SHP77 (cell line): ENCODE results near the gene XRCC3.
"Not testable (repeated sequence)": the region's sequence is repeated elsewhere in the genome, so short reads cannot be mapped to it uniquely, and the experiment has no call there.

ENCODE experiments used
- DNase-seq, 2 experiments: peaks; one replicate each; lab custom pipeline; 2025; lab: John Stamatoyannopoulos, UW

XRCC3 gene

GRCh38 chr14:103693515-103693914 is 21.7 kb downstream of the XRCC3 start:
- DNase-seq, result no peak

DNA sequence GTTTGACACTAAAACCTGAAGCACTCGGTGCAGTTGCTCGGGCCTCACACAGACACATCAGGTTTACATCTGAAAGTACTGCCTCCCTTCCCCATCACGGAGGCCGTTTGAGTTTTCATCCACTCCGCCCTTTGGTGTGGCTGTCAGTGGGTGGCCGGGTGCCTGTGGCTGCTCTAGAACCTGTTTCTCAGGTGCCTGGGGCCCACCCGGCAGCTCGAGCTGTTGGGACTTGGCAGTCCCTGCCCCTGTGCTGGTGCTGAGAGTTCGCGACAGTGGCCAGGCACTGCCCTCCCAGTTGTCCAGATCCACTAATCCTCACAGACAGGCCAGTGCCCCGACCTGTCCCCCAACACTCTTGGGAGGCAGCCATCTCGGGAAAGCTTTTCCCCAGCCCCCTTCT is 22.4 kb downstream of the XRCC3 start:
- DNase-seq, result no peak

GRCh38 chr14:103692159-103692558 is 23.1 kb downstream of the XRCC3 start:
- no peak for DNase-seq

- not testable (repeated sequence) for DNase-seq
Measured at GRCh38 chr14:103691655-103692054, 23.6 kb downstream of the XRCC3 start.

DNA sequence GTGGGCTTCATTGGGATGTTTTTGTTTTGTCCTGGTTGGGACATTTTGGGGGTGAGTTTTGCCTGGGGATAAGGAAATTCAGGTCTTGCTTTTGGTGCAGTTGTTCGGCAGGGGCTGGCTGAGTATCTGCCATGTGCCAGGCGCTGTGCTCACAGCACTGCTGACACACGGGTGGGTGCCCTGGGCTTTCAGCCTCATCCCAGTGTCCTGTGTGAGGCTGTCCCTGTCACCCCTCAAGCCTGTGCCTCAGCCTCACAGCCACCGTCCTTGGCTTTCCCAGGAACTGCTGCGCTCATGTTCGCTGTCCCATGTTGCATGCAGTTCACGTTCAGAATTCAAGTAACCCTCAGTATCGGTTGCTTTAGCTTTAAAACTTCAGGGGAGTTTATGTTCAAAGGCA is 24.9 kb downstream of the XRCC3 start:
- DNase-seq, result no peak

DNA sequence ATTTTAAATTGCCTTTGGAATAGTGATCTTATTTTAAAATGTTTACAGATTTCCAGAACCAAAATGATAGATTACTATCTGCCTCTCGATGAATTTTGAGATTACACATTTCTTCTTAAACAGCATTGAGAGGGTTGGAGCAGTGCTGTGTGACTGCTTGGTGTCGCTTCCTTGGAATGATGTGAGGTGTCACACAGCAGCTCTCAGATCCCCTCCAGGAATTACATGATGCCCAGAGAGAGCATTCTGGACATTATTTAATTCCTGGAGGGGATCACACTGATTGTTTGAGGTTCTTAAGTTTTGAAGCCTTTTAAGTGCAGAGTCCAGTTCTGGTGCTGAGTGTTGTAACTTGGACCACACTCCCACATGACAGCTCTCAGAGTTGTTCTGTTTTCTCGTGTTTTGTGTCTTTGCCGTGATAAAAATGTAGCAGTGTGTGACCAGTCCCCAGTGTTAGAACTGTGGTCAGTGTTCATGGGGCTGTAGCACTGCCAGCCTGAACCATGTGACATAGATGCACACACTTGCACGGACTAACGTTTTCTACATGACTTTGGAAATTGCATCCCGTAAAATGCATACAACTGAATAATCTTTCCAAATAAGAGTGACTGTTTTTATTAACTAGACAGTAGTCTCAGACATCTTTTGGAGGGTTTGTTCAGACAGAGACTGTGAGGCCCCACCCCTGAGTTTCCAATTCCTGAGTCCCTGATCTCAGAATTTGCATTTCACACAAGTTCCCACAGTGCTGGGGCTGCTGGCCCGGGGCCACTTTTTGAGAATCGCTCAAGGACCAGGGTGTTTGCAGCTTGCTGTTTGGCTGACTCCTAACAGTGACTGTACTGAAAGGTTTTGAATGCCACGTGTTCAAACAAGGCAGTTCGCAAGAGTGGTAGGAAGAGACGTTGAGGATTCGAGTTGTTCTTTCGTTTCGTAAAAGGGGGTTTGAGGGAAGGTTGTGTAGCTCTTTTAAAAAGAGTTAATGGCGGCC is 26.0 kb downstream of the XRCC3 start:
- no peak for DNase-seq

DNA sequence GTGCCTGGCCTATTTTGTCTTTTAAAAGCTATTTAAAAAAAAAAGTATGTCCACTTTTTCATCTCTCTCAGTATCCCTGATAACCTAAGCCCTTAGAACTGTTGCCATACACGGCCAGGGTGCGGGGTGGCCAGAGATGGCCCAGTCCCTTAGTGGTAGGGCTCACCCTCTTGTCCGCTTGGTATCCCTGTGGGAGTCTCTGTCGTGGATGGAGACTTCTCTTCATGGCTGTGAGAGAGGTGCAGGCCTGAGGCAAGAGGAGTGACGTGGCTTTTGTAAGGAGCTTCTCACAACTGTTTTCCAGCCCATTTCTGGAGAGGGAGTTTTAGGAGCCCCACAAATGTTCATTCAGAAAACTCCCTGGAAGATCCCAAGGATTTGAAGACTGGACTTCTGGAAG is 26.8 kb downstream of the XRCC3 start:
- DNase-seq, result no peak

- no peak for DNase-seq
Measured at GRCh38 chr14:103687712-103688111, 27.5 kb downstream of the XRCC3 start.

- no peak for DNase-seq
Measured at GRCh38 chr14:103686831-103687485, 28.3 kb downstream of the XRCC3 start.

- no peak for DNase-seq
Measured at GRCh38 chr14:103685276-103686211, 29.7 kb downstream of the XRCC3 start.

GRCh38 chr14:103684871-103685270 is 30.4 kb downstream of the XRCC3 start:
- DNase-seq, result no peak

GRCh38 chr14:103684471-103684870 is 30.8 kb downstream of the XRCC3 start:
- DNase-seq, result no peak

- DNase-seq, result no peak
Measured at GRCh38 chr14:103683139-103683538, 32.1 kb downstream of the XRCC3 start.

- DNase-seq, result no peak
Measured at GRCh38 chr14:103680491-103681231, 34.6 kb downstream of the XRCC3 start.

DNA sequence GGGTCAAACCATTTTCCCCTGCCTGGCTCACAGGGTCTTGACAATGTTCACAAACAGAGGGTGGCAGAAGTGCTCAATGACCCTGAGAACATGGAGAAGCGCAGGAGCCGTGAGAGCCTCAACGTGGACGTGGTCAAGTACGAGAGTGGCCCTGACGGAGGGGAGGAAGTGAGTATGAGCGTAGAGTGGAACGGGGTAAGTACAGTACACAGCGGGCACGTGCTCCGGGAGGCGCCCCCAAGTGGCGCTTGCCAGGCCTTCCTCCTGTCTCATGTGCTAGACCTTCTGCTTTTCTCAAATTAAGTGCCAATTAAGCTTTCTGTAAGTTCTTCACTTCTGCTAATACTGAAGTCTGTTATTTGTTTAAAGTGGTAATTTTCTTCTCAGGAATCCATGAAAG is 35.9 kb downstream of the XRCC3 start:
- peak; percentile 26 to 37 for DNase-seq

DNA sequence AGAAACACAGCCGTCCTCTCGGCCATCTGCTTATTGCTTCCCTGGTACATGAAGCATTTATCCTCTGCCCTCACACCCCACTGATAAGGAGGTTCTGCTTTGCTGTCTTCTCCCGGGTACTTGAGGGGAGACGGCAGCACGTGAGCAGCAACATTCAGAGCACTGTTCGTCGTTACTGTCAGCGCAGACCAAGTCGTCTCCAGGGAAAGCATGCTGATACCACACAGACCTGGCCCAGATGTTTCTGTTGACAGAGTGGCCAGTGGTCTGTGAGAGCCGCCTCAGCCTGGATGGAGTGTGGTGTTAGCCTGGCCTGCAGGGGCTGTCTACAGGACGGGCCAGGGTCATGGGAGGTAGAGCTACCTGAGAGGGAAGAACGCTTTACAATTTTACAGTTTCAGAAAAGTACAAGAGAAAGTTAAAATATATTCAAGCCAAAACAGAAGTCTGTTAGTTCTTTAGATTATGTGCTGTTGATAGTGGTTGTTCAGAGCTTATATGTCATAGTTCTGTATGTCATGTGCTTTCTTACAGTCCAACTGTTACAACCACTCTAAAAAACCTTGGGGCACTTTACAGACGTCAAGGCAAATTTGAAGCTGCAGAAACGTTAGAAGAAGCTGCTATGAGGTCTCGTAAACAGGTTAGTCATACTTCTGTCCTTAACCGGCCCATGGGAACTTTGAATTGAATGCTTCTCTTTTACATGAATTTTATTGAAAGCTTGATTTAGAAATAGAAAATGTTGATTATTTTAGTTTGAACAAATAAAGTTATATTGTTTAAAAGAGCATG is 38.2 kb downstream of the XRCC3 start:
- no peak for DNase-seq

- DNase-seq, result no peak
Measured at GRCh38 chr14:103675957-103676356, 39.3 kb downstream of the XRCC3 start.

DNA sequence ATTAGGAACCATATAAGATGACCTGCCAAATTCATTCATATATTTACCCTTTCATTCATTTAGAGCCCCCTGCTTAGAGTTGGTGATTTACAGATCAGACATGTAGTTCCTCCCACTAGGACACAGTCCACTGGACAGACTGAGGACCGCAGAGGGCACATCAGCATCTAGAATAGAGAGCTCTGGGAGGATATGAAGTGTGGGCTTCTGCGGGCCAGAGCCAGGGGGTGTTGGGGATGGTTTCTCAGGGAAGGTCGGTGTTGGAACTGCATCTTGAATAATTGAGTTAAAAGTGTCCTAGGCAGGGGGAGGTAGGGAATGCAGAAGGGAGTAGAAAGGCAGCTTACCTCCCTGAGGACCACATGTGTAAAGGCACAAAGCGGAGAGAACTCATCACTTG is 43.3 kb downstream of the XRCC3 start:
- DNase-seq, result no peak

- DNase-seq, result no peak
Measured at GRCh38 chr14:103669370-103669769, 45.9 kb downstream of the XRCC3 start.

DNA sequence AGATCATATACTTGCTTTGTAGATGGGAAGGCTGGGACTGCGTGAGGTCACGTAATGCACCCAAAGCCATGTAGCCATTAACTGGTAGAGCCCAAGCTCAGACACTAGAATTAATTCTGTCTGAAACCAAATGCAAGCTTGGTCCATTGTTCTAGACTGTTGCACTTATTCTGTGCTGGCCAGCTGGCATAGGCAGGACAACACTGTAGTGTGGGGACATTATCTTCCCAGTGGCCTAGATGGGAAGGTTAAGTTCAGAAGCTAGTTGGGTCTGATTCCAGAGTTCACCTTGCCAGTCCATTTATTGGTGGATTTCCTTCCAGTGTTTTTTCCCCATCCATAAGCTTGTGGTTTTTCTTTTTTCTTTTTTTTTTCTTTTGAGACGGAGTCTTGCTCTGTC is 47.1 kb downstream of the XRCC3 start:
- no peak for DNase-seq

DNA sequence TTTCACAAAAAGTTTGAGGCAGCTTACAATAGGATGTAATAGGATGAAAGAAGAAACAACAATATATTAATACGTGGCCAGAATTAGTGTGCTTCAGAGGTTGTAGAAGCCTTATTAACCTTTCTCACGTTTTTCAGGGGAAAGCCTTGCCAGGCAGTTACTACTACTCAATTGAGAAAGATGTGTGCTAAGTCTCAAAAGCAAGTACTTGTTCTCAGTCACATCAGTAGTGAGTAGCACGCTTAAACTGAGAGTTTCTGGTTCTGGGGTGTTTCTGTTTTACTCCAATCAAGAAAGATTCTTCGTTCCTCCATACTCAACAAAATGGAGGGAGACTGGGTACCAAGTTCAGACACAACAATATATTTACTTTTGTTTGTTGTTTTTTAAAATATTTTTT is 47.6 kb downstream of the XRCC3 start:
- DNase-seq, result no peak
